SW480 (cell line): ENCODE results near the gene PEAK3.
"Not testable (repeated sequence)": the region's sequence is repeated elsewhere in the genome, so short reads cannot be mapped to it uniquely, and the experiment has no call there.

ENCODE experiments used
- DNase-seq: peaks from one replicate; pipeline ENCODE4 v3.0.0-alpha.2; 2016; ENCODE audit warnings: low spot score

The PEAK3 gene

DNA sequence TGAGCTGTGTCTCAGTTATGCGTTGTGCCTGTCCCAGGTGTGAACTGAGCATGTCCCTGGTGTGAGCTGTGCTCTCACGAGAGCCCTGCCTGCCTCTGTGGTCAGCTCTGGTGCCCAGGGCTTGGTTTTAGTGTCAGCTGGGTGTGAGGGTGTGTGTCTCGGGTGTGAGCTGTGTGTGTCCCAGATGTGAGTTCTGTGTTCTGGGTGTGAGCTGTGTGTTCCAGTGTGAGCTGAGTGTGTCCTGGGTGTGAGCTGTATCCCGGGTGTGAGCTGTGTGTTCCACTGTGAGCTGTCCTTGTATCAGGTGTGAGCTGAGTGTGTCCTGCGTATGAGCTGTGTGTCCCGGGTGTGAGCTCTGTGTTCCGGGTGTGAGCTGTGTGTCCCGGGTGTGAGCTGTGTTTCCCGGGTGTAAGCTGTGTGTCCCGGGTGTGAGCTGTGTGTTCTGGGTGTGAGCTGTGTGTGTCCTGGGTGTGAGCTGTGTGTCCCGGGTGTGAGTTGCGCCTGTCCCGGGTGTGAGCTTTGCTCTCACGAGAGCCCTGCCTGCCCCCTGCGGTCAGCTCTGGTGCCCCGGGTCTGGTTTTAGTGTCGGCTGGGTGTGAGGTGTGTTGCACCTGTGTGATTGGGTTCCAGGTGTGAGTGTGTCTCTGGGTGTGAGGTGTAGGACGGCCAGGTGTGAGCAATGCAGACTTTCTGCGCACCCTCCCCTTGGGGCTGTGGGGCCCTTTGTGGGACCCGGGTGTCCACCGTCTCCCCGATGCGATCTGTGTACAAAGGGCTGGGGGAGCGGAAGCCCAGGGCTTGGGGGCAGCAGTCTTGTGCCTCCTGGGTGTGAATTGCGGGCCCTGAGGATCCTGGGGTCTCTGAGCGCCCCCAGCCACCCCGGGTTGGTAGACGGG, 7.1 kb upstream of the PEAK3 start:
- no peak for DNase-seq

DNA sequence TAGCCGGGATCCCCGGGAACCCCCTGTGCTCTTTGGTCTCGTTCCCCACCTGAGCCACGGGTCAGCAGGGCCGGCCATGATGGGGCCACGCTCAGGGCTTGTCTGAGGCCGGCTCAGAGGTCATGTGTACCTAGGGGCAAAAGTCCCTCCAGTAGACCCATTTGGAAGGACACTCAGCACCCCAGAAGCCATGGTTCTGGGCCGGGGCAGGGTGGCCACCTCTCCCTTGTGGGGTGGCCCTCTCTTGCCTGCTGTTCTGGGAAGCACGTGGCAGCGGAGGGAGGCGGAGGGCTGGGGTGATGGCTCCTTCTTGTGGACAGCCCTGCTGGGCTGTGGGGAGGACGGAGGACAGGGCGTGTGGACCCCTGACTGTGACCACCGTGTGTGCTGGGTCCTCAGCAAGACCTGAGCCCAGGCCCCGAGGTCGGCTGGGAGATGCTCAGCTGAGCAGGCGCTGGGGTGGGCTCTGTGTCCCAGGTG, 6.4 kb upstream of the PEAK3 start:
- no peak for DNase-seq

DNA sequence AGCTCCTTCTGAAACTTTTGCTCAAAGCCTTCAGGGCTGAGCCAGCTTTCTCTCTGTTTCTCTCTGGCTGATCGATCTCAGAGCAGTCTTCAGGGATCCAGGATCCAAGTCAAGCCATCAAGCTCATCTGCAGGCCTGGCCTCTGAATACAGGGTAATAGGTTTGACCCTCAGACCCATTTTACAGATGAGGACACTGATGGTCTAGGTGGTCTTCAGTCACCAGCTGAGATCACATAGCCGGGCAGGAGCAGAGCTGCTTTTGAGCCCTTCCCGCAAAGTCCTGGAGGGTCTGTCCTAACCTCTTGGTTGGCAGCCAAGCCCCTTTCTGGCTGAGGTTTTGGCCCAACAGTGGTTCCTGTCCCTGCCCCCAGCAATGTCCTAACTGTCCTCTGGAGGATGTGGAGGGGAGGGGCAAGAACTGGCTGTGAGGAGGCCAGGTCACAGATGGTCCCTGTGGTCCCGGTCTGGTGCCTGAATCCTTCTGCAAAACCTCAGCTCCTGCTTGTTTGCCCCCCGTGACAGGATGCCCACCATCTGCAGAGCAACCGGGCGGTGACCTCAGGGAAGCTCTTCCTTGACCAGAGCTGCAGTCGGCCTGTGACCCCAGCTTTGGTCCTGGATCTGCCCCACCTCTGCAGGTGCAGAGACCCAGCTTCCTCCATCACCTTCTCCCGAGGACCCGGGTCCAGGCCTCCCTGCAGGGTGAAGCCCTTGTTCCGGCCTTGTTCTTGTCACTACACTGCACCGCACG, 5.8 kb upstream of the PEAK3 start:
- no peak for DNase-seq

DNA sequence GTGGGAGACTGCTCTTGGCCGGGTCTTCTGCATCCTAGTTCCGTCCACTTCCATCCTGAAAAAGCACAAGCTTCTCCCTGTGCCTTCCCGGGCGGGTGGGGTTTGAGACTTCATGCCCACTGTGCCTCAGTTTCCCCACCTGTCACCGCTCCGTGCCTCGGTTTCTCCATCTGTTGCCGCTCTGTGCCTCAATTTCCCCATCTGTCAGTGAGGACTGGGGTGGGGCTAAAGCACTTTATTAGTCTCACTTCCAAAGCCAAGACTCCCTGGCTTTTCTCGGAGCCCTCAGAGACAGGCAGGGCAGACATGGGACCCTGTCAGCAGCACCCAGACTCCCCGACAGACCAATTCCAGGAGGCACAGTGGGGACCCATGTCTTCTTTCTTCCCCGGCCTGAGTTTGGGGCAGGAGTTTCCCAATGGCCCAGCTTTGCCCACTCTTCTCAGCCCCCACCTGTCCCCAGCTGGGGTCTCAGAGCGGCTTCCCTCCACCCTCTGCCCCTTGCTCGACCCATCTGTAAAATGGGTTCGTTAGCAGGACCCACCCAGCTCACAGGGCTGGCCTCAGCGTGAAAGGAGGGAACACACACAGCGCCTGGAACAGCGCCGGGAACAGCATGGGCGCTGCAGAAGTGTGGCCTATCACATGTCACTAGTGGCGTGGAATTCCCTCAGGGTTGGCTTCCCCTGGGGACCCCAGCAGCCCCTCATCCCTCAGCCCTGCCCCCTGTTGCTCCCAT, 4.6 kb upstream of the PEAK3 start:
- DNase-seq: no peak

DNA sequence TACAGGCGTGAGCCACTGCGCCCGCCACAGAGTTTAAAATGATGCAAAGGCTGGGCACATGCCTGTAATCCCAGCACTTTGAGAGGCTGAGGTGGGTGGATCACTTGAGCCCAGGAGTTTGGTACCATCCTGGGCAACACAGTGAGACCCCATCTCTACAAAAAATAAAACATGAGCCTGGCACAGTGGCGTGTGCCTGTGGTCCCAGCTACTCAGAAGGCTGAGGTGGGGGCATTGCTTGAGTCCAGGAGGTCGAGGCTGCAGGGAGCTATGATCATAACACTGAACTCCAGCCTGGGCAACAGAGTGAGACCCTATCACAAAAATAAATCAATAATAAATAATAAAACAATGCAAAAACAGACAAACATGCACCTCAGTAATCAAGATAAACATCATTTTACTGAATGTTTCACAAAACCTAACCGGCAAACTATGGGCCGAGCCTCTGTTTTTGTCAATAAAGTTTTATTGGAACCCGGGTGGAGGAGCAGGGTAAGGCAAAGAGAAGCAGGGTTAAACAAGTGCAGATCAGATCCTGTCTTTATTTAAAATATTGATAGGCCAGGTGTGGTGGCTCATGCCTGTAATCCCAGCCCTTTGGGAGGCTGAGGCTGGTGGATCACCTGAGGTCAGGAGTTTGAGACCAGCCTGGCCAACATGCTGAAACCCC, 2.0 kb upstream of the PEAK3 start:
- no peak for DNase-seq

DNA sequence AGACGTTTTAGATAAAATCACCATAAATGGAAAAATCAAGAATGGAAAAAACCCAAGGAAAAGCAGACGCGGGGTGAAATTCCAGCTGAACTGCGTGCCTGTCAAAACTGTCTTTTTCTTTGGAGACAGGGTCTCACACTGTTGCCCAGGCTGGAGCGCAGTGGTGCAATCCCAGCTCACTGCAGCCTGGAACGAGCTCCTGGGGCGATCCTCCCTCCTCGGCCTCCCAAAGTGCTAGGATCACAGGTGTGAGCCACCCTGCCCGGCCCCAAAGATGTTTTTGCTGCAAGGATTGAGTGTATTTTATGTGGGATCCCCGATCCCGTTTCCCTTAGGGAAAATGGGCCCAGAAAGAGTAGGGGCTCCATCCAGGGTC, 875 bp upstream of the PEAK3 start:
- no peak for DNase-seq

DNA sequence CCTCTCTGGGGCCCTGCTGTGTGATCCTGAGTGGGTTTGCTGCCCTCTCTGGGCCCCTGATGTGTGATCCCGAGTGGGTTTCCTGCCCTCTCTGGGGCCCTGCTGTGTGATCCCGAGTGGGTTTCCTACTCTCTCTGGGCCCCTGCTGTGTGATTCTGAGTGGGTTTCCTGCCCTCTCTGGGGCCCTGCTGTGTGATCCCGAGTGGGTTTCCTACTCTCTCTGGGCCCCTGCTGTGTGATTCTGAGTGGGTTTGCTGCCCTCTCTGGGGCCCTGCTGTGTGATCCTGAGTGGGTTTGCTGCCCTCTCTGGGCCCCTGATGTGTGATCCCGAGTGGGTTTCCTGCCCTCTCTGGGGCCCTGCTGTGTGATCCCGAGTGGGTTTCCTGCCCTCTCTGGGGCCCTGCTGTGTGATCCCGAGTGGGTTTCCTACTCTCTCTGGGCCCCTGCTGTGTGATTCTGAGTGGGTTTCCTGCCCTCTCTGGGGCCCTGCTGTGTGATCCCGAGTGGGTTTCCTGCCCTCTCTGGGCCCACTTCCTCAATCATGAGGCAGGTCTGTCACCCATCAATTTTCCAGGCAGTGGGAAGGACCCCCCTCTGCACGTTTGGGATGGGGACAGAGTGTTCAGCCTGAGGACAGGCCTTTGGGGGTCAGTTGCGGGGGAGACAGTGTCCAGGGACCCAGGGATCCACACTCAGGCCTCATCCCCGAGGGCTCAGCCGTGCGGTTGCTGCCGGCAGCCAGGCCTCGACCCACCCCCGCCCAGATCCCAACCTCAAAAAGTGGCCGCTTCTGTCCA, 512 bp downstream of the PEAK3 start:
- DNase-seq: not testable (repeated sequence)

DNA sequence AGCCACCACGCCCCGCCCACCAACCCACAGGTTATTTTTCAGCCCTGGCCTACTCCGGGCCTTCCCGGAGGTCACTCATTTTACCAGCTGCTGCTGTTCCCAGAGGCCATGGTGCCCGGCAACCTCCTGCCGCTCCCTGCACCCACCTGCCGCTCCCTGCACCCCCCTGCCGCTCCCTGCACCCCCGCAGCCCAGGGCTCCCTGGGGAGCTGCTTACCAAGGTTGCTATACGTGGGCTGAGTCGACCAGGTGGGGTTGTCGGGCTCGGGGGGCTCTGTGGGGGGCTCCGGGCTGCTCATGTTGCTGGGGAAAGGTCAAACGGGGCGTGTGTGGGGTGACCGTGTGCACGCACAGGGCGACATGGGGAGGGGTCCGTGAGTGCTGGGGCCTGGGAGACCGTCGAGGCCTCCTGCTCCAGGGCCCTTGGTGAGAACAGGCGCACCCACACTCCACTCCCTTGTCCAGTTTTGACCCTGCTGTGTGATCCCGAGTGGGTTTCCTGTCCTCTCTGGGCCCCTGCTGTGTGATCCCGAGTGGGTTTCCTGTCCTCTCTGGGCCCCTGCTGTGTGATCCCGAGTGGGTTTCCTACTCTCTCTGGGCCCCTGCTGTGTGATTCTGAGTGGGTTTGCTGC, 1.2 kb downstream of the PEAK3 start:
- DNase-seq: no peak

DNA sequence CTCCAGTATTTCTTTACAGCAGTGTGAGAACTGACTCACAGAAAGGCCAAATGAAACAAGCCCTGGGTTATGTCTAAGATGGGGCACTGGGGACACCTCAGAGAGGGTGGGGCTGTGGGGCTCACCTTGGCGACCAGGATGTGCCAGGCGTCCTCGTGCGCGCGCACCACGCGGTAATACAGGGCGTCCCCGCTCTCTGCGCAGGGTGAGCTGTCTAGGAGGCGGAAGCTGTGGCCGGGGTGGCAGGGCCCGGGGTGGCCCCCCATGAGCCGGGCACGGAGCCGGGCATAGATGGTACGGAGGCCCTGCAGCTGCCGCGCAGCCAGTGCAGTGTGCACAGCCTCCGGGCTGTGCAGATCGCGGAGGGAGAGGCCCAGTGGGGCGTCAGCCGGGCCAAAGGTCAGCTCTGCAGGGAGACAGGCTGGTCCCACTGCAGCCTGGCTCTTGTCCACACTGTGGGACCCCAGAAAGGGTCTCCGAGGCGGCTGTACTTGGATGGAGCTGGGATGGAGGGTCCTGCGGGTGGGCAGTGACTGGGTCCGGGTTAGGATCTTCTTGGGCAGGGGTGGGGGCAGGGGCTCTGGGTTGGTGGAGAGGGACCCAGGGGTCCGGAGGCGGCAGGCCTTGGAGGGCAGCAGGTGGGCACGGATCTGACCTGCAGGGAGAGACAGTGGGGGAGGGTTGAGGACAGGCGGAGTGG, 3.4 kb downstream of the PEAK3 start:
- DNase-seq: no peak

DNA sequence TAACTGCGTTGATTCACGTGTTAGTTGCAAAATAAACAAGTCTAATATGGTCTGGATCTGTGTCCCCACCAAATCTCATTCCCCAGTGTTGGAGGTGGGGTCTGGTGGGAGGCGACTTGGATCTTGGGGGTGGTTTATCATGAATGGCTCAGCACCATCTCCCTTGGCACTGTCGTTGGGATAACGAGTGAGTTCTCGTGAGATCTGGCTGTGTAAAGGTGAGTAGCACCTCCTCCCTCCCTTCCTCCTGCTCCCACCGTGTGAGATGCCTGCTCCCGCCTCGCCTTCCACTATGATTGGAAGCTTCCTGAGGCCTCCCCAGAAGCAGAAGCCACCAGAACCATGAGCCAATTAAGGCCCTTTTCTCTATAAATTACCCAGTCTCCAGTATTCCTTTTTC, 4.8 kb downstream of the PEAK3 start:
- DNase-seq: no peak

DNA sequence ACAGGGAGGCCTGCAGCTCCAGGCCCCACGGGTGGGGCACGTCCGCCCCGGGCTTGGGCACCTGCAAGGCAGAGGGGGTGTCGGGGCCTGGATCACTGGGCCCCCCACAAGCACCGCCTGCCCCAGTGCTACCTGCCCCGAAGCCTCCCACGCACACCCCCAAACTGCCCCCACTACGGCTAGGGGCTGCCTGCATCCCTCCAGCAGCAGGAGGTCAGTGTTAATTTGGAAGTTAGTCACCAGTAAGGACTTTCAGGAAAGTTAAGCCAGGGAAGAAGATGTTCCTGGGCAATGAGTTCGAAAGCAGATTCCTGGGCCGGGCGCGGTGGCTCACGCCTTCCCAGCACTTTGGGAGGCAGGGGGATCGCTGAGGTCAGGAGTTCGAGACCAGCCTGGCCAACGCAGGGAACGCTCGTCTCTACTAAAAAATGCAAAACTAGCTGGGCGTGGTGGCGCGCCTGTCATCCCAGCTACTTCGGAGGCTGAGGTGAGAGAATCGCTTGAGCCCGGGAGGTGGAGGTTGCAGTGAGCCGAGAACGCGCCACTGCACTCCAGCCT, 5.5 kb downstream of the PEAK3 start:
- no peak for DNase-seq

DNA sequence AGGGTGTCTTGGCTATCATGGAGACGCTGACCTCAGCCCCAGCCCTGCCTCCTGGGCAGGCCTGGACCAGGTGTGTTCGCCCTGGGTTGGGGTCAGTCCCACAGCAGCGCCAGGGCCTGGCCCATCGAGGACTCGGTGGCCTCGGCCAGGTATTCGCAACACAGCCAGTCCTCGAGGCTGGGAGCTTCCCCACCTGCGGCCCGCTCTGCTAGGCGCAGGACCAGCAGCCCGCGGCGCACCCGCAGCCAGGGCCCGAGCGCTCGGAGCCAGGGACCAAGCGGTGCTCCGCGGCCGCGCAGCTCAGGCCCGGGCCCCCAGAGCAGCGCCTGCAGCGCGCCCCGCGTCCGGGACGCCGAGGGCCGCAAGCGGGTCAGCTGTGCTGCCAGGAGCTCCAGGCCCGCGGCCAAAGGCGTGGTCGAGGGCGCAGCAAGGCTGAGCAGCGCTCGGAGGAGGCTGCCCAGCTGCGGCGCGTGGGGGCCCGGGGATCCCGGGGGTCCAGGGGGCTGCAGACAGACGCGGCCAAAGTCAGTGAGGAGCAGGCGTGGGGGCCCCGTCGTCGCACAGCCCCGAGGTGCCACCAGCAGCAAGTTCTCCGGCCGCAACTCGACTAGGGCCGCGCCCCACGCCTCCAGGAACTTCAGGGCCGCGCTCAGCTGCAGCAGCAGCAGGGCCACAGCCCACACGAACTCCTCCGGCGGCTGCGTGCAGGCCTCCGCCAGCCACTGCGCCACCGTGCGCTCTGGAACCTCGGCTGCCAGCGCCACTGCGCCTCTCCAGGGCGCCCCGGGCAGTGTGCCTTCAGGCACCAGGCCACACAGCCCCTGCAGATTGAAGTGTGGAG, 6.2 kb downstream of the PEAK3 start:
- DNase-seq: no peak

DNA sequence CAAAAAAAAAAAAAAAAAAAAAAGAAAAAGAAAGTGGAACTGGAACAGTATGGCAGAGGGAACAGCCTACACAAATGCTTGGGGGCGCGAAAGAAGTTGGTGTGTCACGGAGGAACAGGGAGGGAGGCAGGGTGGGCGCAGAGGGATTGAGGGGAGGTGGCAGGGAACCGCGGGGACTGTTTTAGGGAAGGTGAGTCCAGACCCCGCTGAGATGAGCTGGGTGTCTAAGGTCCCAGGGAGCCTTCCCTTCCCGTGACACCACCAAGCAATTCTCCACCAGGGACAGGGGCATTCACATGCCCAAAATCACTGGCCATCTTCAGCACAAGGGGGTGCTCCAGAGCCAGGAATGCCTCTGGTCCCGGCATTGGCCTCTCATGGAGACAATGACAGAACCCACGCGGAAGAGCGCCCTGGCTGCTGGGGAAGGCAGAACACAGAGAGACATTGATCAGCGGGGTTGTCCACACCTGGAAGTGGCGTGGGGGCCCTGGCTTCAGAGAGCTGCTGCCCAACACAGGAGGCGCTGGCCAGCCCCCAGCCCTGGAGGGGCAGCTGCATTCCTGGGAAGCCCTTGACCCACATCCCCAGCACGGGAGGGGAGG, 6.9 kb downstream of the PEAK3 start:
- DNase-seq: peak; percentile 46

DNA sequence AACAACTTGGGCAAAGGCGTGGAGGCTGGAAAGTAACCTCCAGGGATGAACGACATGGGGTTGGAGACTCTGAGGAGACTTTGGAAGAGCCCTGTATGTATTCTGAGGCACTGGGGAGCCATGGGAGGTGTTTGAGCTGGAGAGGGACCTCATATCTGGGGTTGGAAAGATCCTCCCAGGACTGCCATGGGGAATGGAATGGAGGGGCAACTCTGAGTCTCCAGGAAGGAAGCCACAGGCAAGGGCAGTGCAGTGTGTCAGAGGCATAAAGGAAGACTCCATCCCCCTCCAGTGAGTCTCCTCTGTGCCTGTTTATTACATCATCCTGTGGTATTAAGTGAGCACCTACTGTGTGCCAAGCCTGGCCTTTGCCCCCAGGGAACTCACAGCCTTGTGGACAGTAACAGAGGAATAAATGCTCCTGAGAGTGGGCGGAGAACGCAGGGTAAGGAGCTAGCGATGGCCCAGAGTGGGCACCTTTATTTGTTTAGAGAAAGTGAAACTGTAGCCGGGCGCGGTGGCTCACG, 7.7 kb downstream of the PEAK3 start:
- no peak for DNase-seq

DNA sequence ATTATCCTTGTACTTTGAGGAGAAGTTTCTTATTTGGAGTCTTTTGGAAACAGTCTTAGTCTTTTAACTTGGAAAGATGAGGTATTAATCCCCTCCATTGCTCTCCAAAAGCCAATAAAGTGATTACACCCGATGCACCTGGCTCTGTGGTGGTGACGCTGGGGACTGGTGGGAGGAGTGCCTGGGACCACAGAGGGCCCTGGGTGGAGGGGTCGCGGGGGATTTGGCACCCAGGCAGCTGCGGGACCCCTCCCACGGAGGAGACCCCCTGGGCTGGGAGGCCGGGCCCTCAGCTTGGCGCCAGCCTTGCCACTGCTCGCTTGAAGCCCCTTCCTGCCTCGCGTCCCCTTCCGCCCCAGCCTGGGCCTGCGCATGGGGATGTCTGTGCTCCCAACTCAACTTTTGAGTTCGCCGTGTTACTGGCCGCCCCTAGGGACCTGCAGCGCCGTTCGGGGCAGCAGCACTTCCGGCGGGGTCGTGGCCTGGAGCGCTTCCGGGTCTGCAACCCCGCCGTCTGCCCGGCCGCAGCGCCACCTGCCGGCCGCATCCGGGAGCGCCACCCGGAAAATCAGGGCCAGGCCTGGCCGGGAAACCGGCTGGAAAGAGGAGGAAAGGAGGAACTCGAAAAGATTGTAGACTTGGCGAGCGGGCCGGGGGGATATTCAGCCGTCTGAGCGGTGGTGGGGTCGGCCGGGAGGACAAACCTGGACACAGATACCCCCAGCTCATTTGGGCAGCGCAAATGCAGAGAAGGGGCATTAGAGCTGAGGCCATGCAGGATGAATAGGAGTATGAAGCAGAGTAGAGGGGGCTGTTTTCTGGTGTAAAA, 8.4 kb downstream of the PEAK3 start:
- peak; percentile 63 for DNase-seq

DNA sequence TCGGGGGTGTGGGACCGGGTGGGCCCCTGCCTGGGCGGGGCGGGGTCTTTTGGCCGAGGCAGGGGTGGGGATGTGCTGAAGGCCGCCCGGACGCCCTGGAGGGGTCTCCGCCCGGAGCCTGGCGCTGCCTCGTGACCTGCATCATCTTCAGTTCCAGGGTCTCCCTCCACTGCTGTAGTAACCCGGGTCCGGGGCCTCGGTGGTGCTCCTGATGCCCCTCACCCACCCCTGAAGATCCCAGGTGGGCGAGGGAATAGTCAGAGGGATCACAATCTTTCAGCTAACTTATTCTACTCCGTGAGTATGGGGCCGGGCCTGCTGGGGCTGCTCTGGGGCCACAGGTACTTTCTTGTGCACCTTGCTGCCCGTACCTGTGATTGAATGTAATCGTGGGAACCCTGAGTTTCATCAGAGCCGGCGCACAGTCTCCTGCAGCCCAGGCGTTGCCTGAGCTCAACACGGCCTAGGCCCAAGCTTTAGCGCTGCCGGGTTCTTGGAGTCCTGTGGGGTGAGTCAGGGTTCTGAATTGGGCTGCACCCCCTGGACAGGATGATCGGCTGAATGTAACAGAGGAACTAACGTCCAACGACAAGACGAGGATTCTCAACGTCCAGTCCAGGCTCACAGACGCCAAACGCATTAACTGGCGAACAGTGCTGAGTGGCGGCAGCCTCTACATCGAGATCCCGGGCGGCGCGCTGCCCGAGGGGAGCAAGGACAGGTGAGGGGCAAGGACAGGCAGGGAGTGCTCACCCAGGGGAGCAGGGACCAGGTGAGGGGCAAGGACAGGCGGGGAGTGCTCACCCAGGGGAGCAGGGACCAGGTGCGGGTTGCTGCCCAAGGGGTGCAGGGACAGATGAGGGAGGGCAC, 10.5 kb downstream of the PEAK3 start:
- DNase-seq: no peak
